Peyer's patch (tissue), 4 donors: ENCODE data around the gene ISLR2. TPM values are rescaled to one million over a fixed set of nuclear protein-coding genes. Genes with fewer than 3 reads are reported as not detected.

Source experiments
- small RNA-seq, 2 donors: library from RNA; depleted of rRNA; stranded (forward); fragments of <200 nt; gene quantifications; one replicate each; pipeline ENCODE3, GENCODE V24; 2016
- total RNA-seq, 4 donors: library from RNA; depleted of rRNA; stranded (reverse); fragments of >200 nt; gene quantifications; one replicate each; pipeline ENCODE4 v1.1.0, GENCODE V29; 2016

The ISLR2 gene
- total RNA-seq, 4 donors from 2014 or later, result 0.66 to 0.94 (median 0.70) TPM; not detected in 1

Small RNAs within 50 kb of the gene (small RNA-seq; reads per million reads assigned to genes)
- 0 reads per million in 2 donors for gene RF00017

Other genes with a start within 250 kb of the ISLR2 start
- 1 to 10 TPM; 1.8 to 8.3 (median 5.4) TPM for gene LOXL1, start 204.1 kb upstream of the ISLR2 start, total RNA-seq
- gene STOML1, start 138.3 kb upstream of the ISLR2 start, total RNA-seq, result 10 to 100 TPM in 3 of 4 donors, not detected in 1; 10.9 to 24.5 (median 13.5) TPM
- 100 to 1,000 TPM in 1 of 4 donors, 10 to 100 TPM in 3; 52.4 to 116 (median 82.9) TPM for gene PML, start 135.9 kb upstream of the ISLR2 start, total RNA-seq
- gene GOLGA6A, start 48.0 kb upstream of the ISLR2 start, total RNA-seq, result under 1 TPM in 1 of 4 donors, not detected in 3; 0.38 TPM
- 10 to 100 TPM in 3 of 4 donors, 1 to 10 TPM in 1; 6.3 to 22.8 (median 17.5) TPM for gene ISLR, start 43.1 kb downstream of the ISLR2 start, total RNA-seq
- under 1 TPM in 1 of 4 donors, not detected in 3; 0.83 TPM for gene STRA6, start 72.2 kb downstream of the ISLR2 start, total RNA-seq
- gene CCDC33, start 105.7 kb downstream of the ISLR2 start, total RNA-seq, result under 1 TPM in 1 of 4 donors, not detected in 3; 0.40 TPM
- gene CYP11A1, start 237.1 kb downstream of the ISLR2 start, total RNA-seq, result 1 to 10 TPM in 3 of 4 donors, under 1 TPM in 1; 0.88 to 6.6 (median 3.3) TPM